GM12891 (cell line): ENCODE data around the gene FAM20A.

Experiments
- PAX5 ChIP-seq: IDR thresholded peaks from 2 replicates; pipeline ENCODE4 v1.6.1; 2011; ENCODE audit warnings: low read length, moderate library complexity, mild to moderate bottlenecking; ENCODE audit not compliant: insufficient read depth, severe bottlenecking
- POLR2A ChIP-seq: IDR thresholded peaks from 2 replicates; pipeline ENCODE4 v1.6.1; 2011; ENCODE audit warnings: low read depth, low read length, control low read depth
- POLR2AphosphoS5 ChIP-seq: IDR thresholded peaks from 2 replicates; pipeline ENCODE4 v1.6.1; 2011; ENCODE audit warnings: low read depth, low read length, control low read depth
- SPI1 ChIP-seq: IDR thresholded peaks from 2 replicates; pipeline ENCODE4 v1.6.1; 2011; ENCODE audit warnings: low read depth, low read length, control low read depth
- TAF1 ChIP-seq: IDR thresholded peaks from 2 replicates; pipeline ENCODE4 v1.6.1; 2011; ENCODE audit warnings: low read depth, low read length, control low read depth

- TF ChIP-seq POLR2AphosphoS5 (no peak), POLR2A (no peak), PAX5 (no peak), SPI1 (no peak), TAF1 (no peak)
These were observed 21.3 kb upstream of the FAM20A start for GRCh38 chr17:68622423-68622822.
